Measurements from ENCODE around the gene THAP7.
"Not testable (repeated sequence)": the region's sequence is repeated elsewhere in the genome, so short reads cannot be mapped to it uniquely, and the experiment has no call there.

THAP7 gene

GRCh38 chr22:20979243-20979809 is 22.6 kb downstream of the THAP7 start:
- no peak for DNase-seq (ENCODE audit: low read depth, low spot score)

- DNase-seq (ENCODE audit: low read depth, low spot score) = no peak
Observed at GRCh38 chr22:20978419-20978818, 23.5 kb downstream of the THAP7 start.

GRCh38 chr22:20977516-20978170 is 24.3 kb downstream of the THAP7 start:
- no peak for DNase-seq (ENCODE audit: low read depth, low spot score)

GRCh38 chr22:20977019-20977418 is 24.9 kb downstream of the THAP7 start:
- DNase-seq (ENCODE audit: low read depth, low spot score) = no peak

- no peak for DNase-seq (ENCODE audit: low read depth, low spot score)
Observed at GRCh38 chr22:20976291-20976877, 25.5 kb downstream of the THAP7 start.

- DNase-seq (ENCODE audit: low read depth, low spot score) = no peak
Observed at GRCh38 chr22:20975541-20976290, 26.2 kb downstream of the THAP7 start.

- DNase-seq (ENCODE audit: low read depth, low spot score) = no peak
Observed at GRCh38 chr22:20974336-20974955, 27.5 kb downstream of the THAP7 start.

GRCh38 chr22:20973634-20974286 is 28.2 kb downstream of the THAP7 start:
- DNase-seq (ENCODE audit: low read depth, low spot score) = no peak

- DNase-seq (ENCODE audit: low read depth, low spot score) = no peak
Observed at GRCh38 chr22:20972933-20973577, 28.9 kb downstream of the THAP7 start.

GRCh38 chr22:20972014-20972694 is 29.8 kb downstream of the THAP7 start:
- DNase-seq (ENCODE audit: low read depth, low spot score) = not testable (repeated sequence)

- DNase-seq (ENCODE audit: low read depth, low spot score) = no peak
Observed at GRCh38 chr22:20970939-20971657, 30.8 kb downstream of the THAP7 start.

GRCh38 chr22:20968281-20968977 is 33.5 kb downstream of the THAP7 start:
- DNase-seq (ENCODE audit: low read depth, low spot score) = no peak

GRCh38 chr22:20967697-20968211 is 34.2 kb downstream of the THAP7 start:
- no peak for DNase-seq (ENCODE audit: low read depth, low spot score)

GRCh38 chr22:20966883-20967696 is 34.8 kb downstream of the THAP7 start, which contains the start of gene AIFM3:
Gene AIFM3 (plus strand): TSS chr22:20967255. CDS start chr22:20967945, 690 bp downstream.
- DNase-seq (ENCODE audit: low read depth, low spot score) = no peak

- no peak for DNase-seq (ENCODE audit: low read depth, low spot score)
Observed at GRCh38 chr22:20965888-20966855, 35.7 kb downstream of the THAP7 start.

GRCh38 chr22:20965104-20965887 is 36.6 kb downstream of the THAP7 start:
- DNase-seq (ENCODE audit: low read depth, low spot score) = no peak

All from activated CD4-positive, CD25-positive, alpha-beta regulatory T cell treated with anti-CD3 and anti-CD28 coated beads, Interleukin-2, amount 50 U/mL, for 16 hours (primary cell).